ENCODE data around the gene BATF3.
"Not testable (repeated sequence)": the region's sequence is repeated elsewhere in the genome, so short reads cannot be mapped to it uniquely, and the experiment has no call there.

BATF3 gene

DNA sequence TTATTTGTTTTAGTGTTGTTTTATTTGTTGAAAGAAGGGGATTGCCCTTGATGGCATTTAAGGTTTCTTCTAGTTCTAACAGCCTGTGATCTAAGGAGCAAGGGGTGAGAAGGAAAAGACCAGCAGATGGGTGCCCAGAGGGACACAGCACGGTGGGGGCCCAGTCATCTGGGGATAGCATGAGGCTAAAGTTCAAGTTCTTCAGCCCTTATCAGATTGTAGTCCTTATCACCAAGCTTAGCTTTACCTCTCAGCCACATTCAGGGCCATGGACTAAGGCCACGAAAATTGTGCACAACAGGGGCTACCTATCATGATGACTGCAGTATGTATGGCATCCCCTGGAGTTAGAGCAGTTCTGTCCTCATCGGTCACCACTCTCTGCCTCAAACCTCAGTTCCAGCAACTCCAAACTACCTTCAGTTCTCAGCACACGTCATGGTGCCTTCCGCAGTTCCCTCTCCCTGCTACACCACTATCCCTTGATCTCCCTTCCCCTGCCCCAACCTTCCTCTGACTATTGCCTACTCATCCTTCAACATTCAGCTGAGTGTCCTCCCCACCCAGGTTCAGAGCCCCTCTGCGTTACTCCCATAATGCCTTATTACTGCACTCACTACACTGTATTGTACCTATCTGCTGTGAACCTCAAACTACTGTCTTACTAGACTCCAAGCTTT, 54.6 kb downstream of the BATF3 start:
- TF ChIP-seq, protein P1, sequence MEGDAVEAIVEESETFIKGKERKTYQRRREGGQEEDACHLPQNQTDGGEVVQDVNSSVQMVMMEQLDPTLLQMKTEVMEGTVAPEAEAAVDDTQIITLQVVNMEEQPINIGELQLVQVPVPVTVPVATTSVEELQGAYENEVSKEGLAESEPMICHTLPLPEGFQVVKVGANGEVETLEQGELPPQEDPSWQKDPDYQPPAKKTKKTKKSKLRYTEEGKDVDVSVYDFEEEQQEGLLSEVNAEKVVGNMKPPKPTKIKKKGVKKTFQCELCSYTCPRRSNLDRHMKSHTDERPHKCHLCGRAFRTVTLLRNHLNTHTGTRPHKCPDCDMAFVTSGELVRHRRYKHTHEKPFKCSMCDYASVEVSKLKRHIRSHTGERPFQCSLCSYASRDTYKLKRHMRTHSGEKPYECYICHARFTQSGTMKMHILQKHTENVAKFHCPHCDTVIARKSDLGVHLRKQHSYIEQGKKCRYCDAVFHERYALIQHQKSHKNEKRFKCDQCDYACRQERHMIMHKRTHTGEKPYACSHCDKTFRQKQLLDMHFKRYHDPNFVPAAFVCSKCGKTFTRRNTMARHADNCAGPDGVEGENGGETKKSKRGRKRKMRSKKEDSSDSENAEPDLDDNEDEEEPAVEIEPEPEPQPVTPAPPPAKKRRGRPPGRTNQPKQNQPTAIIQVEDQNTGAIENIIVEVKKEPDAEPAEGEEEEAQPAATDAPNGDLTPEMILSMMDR (conservative IDR thresholded peaks at IDR 0.05; ENCODE audit: control insufficient read depth, insufficient read depth, low read depth, low read length): no peak
- DNase-seq (ENCODE audit: low read depth): no peak
- H3K4me3 ChIP-seq (ENCODE audit: control insufficient read depth, low read depth, low read length): no peak overlapping the region

DNA sequence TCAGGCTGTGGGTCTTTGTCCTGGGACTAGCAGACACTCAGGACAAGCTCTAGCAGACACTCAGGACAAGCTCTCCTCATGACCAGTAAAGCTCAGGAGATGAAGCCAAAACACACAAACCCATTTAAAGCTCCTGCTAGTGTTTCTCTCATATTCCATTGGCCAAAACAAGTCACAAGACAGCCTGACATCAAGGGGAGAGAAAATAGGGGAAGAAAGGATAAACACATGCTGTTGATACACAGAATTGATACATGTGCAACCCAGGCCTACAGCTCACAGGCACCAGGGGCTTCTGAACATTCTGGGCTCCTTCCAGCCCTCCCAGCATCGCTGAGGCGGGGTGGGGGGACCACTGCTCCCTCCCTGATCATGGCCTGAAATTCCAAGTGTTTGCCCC, 55.8 kb downstream of the BATF3 start:
- TF ChIP-seq, protein P1 (conservative IDR thresholded peaks at IDR 0.05; ENCODE audit: control insufficient read depth, insufficient read depth, low read depth, low read length): no peak
- no peak overlapping the region for H3K4me3 ChIP-seq (ENCODE audit: control insufficient read depth, low read depth, low read length)
- DNase-seq (ENCODE audit: low read depth): no peak

DNA sequence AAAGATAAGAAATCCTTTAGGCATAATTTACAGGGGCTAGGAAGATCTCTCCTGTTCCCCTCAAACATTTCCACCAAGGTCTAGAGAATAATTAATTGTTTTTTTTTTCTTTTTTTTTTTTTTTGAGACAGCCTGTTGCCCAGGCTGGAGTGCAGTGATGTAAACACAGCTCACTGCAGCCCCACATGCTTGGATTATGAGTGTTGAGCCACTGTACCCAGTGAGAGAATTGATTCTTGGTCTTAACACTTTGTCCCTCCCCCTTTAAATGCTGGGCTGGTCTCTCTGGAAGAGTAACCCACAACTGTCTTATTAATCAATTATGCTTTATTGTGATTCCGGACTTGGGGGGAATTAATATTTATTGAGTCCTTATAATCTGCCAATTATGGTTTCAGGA, 57.7 kb downstream of the BATF3 start:
- no peak overlapping the region for H3K4me3 ChIP-seq (ENCODE audit: control insufficient read depth, low read depth, low read length)
- DNase-seq (ENCODE audit: low read depth): peak; percentile 31
- TF ChIP-seq, protein P1 (conservative IDR thresholded peaks at IDR 0.05; ENCODE audit: control insufficient read depth, insufficient read depth, low read depth, low read length): no peak

DNA sequence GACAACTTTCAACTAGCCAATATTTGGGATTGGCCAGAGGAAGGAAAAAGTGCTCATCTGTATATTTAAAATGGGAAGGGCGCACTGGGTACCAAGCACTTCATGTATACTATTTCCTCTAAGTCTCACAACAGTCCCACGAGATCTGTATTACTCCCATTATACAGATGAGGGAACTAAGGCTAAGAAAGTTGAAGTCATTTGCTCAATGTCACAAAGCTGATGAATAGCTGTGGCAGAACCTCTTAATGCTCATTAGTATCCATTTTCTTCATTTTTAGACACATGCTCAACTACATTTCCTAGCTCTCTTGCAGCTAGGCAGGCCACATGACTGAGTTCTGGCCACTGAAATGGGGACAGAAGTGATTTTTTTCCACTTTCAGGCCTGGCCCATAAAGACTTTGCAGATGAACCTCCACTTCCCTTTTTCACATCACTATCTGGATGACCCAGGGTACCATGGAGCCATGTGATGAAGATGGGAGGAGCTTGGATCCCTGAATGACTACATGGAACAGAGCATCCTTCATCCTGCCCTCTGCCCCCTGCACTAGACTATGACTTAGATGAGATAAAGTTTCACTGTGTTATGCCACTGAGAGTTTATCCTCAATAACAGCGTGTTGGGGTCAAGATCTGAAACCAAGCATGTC, 59.3 kb downstream of the BATF3 start:
- TF ChIP-seq, protein P1 (conservative IDR thresholded peaks at IDR 0.05; ENCODE audit: control insufficient read depth, insufficient read depth, low read depth, low read length): no peak
- no peak for DNase-seq (ENCODE audit: low read depth)
- no peak overlapping the region for H3K4me3 ChIP-seq (ENCODE audit: control insufficient read depth, low read depth, low read length)

DNA sequence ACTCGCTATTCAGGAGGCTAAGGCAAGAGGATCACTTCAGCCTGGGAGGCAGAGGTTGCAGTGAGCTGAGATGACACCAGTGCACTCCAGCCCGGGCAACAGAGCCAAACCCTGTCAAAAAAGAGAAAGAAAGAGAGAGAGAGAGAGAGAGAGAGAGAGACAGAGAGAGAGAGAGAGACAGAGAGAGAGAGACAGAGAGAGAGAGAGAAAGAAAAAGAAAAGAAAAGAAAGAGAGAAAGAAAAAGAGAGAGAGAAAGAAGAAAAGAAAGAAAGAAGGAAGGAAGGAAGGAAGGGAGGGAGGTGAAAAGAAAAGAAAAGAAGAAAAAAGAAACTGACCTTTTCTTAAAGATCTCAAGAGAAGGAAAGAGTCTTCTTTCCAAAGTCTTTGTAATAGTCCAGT, 60.1 kb downstream of the BATF3 start:
- not testable (repeated sequence) for H3K4me3 ChIP-seq (ENCODE audit: control insufficient read depth, low read depth, low read length); DNase-seq (ENCODE audit: low read depth)

DNA sequence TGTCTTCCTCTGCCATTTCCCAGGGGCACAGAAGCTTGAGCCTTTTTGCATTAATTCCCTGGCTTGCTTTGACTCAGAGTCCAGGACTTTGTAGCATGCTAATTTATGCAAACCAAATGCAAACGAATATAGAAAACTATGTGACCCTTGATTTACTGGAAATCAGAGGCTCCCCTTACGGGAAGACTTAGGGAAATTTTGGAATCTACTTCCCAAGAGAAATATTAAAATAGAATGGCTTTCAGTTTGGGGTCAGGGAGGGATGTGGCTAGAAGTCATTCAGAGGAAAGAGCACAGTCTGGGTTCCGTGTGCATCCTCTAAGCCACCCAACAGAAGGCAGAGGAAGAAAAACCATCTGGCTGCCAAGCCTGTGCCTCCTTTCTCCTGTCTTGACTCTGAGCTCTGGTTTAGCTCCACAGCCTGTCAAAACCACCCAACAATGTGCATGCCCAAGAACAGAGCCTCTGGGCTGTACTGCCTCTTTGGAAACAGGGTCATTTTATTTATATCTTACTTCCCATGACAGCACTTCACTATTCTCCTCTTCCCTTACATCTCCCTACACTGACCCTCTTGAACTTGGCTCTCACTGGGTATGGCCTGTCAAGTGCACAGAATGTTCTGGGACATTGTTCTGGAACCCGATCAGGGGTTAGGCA, 61.0 kb downstream of the BATF3 start:
- TF ChIP-seq, protein P1 (conservative IDR thresholded peaks at IDR 0.05; ENCODE audit: control insufficient read depth, insufficient read depth, low read depth, low read length): no peak
- no peak overlapping the region for H3K4me3 ChIP-seq (ENCODE audit: control insufficient read depth, low read depth, low read length)
- DNase-seq (ENCODE audit: low read depth): peak; percentile 74

DNA sequence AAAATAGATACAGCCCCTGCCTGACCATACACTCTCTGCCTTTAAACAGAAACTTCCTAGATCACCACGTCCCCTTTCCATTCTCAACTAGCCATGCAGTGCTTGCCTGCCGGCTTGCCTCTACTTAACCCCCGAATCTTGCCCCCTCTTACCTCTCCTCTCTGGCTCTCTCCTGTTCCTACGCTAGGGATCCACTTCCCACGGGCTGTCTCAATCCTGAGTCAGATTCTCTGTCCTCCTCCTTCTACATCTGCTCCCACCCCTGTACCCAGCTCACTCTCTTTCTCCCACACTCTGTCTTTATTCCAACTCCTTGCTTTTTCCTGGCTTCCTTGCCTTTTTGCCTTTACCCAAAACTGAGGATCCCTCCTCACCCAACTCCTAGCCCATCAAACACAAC, 61.7 kb downstream of the BATF3 start:
- DNase-seq (ENCODE audit: low read depth): peak; percentile 65
- H3K4me3 ChIP-seq (ENCODE audit: control insufficient read depth, low read depth, low read length): no peak overlapping the region

More for the DNA sequence above, 61.7 kb downstream of the BATF3 start:
- TF ChIP-seq, protein P1 (conservative IDR thresholded peaks at IDR 0.05; ENCODE audit: control insufficient read depth, insufficient read depth, low read depth, low read length): no peak
